ENCODE data around the gene ATP8B1. TPM values are rescaled to one million over a fixed set of nuclear protein-coding genes. Genes with fewer than 3 reads are reported as not detected.
A peak's percentile ranks its signal among the peaks of the same experiment; 100 is the strongest.

ATP8B1 gene
- total and polyA plus RNA-seq, 2 of the 4 experiments (the other 2 are of a cell fraction): 64.3 to 136 TPM

DNA sequence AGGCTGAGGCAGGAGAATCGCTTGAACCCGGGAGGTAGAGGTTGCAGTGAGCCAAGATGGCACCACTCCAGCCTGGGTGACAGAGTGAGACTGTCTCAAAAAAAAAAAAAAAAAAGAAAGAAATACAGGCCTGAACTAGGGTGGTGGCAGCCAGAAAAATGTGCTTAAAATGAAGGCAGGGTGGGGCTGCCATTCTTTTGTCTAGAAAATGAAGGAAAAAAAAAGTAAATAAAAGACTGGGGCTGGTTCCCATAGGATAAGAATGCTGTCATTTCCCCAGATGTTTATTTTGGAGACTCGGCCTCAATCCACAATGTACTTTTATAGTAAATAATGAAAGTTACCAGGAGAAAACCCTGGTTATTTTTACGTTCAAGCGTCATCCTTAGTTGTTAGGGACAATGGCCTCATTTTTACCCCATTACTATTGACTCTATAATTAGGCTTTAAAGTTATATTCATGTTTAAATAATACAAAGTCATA, 58.9 kb downstream of the ATP8B1 start:
- dilution Hi-C loops (cut with HindIII; ENCODE audit: low sequenced_read_pairs, unreplicated experiment): no loop called here
- in situ Hi-C loops (cut with MboI; ENCODE audit: low sequenced_read_pairs): no loop called here
- H3K4ac ChIP-seq (ENCODE audit: low read depth, low read length): peak overlapping the region; percentile 92
- H3K4me3 ChIP-seq (ENCODE audit: insufficient read depth, low read depth, low read length): no peak overlapping the region
- no peak overlapping the region for H4K91ac ChIP-seq (ENCODE audit: insufficient read depth, low read depth, low read length)
- TF ChIP-seq RFX5 (IDR thresholded peaks at IDR 0.05; ENCODE audit: low read depth, low read length) (no peak), POLR2A (IDR thresholded peaks at IDR 0.05; ENCODE audit: low read depth, low read length) (no peak), NFE2L2 (IDR thresholded peaks at IDR 0.05; ENCODE audit: low read depth, low read length) (no peak), RCOR1 (IDR thresholded peaks at IDR 0.05; ENCODE audit: insufficient replicate concordance, low read length) (no peak), BHLHE40 (IDR thresholded peaks at IDR 0.05; ENCODE audit: low read depth, low read length) (no peak), RAD21 (IDR thresholded peaks at IDR 0.05; ENCODE audit: low read length) (no peak), SMC3 (IDR thresholded peaks at IDR 0.05; ENCODE audit: low read depth, low read length) (no peak), CEBPB (IDR thresholded peaks at IDR 0.05; ENCODE audit: low read depth, low read length) (no peak), MAFK (IDR thresholded peaks at IDR 0.05; ENCODE audit: low read depth, low read length) (no peak), MXI1 (IDR thresholded peaks at IDR 0.05; ENCODE audit: borderline replicate concordance, low read depth, low read length) (no peak), CHD1 (IDR thresholded peaks at IDR 0.05; ENCODE audit: low read depth, low read length) (no peak), FOS (IDR thresholded peaks at IDR 0.05; ENCODE audit: low read depth, low read length) (no peak), MAZ (IDR thresholded peaks at IDR 0.05; ENCODE audit: borderline replicate concordance, low read depth, low read length) (no peak)
- TF ChIP-seq, protein P1, sequence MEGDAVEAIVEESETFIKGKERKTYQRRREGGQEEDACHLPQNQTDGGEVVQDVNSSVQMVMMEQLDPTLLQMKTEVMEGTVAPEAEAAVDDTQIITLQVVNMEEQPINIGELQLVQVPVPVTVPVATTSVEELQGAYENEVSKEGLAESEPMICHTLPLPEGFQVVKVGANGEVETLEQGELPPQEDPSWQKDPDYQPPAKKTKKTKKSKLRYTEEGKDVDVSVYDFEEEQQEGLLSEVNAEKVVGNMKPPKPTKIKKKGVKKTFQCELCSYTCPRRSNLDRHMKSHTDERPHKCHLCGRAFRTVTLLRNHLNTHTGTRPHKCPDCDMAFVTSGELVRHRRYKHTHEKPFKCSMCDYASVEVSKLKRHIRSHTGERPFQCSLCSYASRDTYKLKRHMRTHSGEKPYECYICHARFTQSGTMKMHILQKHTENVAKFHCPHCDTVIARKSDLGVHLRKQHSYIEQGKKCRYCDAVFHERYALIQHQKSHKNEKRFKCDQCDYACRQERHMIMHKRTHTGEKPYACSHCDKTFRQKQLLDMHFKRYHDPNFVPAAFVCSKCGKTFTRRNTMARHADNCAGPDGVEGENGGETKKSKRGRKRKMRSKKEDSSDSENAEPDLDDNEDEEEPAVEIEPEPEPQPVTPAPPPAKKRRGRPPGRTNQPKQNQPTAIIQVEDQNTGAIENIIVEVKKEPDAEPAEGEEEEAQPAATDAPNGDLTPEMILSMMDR (conservative IDR thresholded peaks at IDR 0.05; ENCODE audit: low read depth, low read length): no peak
- TF ChIP-seq, protein P2, sequence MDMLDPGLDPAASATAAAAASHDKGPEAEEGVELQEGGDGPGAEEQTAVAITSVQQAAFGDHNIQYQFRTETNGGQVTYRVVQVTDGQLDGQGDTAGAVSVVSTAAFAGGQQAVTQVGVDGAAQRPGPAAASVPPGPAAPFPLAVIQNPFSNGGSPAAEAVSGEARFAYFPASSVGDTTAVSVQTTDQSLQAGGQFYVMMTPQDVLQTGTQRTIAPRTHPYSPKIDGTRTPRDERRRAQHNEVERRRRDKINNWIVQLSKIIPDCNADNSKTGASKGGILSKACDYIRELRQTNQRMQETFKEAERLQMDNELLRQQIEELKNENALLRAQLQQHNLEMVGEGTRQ (IDR thresholded peaks at IDR 0.05; ENCODE audit: low read depth, low read length): no peak
- TF ChIP-seq, protein P3, sequence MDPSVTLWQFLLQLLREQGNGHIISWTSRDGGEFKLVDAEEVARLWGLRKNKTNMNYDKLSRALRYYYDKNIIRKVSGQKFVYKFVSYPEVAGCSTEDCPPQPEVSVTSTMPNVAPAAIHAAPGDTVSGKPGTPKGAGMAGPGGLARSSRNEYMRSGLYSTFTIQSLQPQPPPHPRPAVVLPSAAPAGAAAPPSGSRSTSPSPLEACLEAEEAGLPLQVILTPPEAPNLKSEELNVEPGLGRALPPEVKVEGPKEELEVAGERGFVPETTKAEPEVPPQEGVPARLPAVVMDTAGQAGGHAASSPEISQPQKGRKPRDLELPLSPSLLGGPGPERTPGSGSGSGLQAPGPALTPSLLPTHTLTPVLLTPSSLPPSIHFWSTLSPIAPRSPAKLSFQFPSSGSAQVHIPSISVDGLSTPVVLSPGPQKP (IDR thresholded peaks at IDR 0.05; ENCODE audit: borderline replicate concordance, low read depth, low read length): no peak
- peak overlapping the region; percentile 56; the same call in 1 of the 2 replicates for H3K4me2 ChIP-seq (ENCODE audit: low read depth, low read length)
- no peak overlapping the region for H2AFZ ChIP-seq (replicated peaks; ENCODE audit: low read length, poor library complexity)
- H2BK5ac ChIP-seq (ENCODE audit: low read depth, low read length, poor library complexity, severe bottlenecking): peak overlapping the region; percentile 77
- H2BK20ac ChIP-seq (ENCODE audit: low read depth, low read length): no peak overlapping the region
- peak overlapping the region; percentile 9; the same call in 1 of the 2 replicates for H3K27ac ChIP-seq (ENCODE audit: insufficient read depth, low read length)
- no peak overlapping the region for H3K18ac ChIP-seq (ENCODE audit: low read depth, low read length)
- CTCF ChIA-PET: no interaction called here
- no peak overlapping the region for H2AK5ac ChIP-seq (ENCODE audit: low read depth, low read length)
- peak overlapping the region; percentile 90; the same call in 1 of the 2 replicates for H2BK120ac ChIP-seq (ENCODE audit: low read depth, low read length)
- H3K27me3 ChIP-seq (ENCODE audit: control insufficient read depth, insufficient read depth, low read length): no peaks in the 10 kb centered on the region
- H3K79me1 ChIP-seq (ENCODE audit: low read depth in 1 of 2, low read length in 2 of 2): peaks cover 38 to 79% of the 10 kb centered on the region in 2 experiments
- DNase-seq (peak; percentile 71), ATAC-seq (ENCODE audit: low read depth) (no peak; the same call in 1 of the 2 replicates)
- POLR2A ChIA-PET (ENCODE audit: unreplicated experiment): no interaction called here
- H3K36me3 ChIP-seq (ENCODE audit: control insufficient read depth, insufficient read depth, low read length): peaks cover 3% of the 10 kb centered on the region; the same call in 1 of the 2 replicates
- no peak overlapping the region for H2AK9ac ChIP-seq (replicated peaks; ENCODE audit: low read depth, low read length, poor library complexity)
- H3K9ac ChIP-seq (ENCODE audit: low read depth, low read length): no peak overlapping the region; the same call in 1 of the 2 replicates
- peaks cover 3% of the 10 kb centered on the region; the same call in 1 of the 2 replicates for H3K9me3 ChIP-seq (ENCODE audit: control insufficient read depth, insufficient read depth, low read length)
- H3K14ac ChIP-seq (replicated peaks; ENCODE audit: low read depth, low read length): no peak overlapping the region
- peaks cover 17% of the 10 kb centered on the region for H3K9me1 ChIP-seq (ENCODE audit: insufficient read depth, low read length)
- H4K5ac ChIP-seq (ENCODE audit: low read depth, low read length): no peak overlapping the region
- H3K23ac ChIP-seq (ENCODE audit: low read depth, low read length): 0 out of 2 replicates have a peak overlapping the region, but pooled peaks have one; percentile 4
- H4K20me1 ChIP-seq (ENCODE audit: insufficient read depth, low read length): peaks cover 31% of the 10 kb centered on the region; the same call in 1 of the 2 replicates
- H3K56ac ChIP-seq (ENCODE audit: extremely low read depth, insufficient read depth, low read length): no peak overlapping the region
- intact Hi-C loops (cut with micrococcal nuclease): no loop called here
- H4K8ac ChIP-seq (ENCODE audit: low read depth in 2 of 2, low read length in 2 of 2): peak overlapping the region in 1 of 2 experiments; percentile 68; a peak in 3 of 4 replicates
- H2BK15ac ChIP-seq (ENCODE audit: low read depth, low read length): no peak overlapping the region
- BruUV-seq (replicated peaks): no TSS peak
- WGBS, 2 experiments (ENCODE audit: extremely low coverage in 2 of 2, insufficient read length in 1 of 2): no CpG with 5 or more reads among the region's 5 CpGs
- peaks cover 14% of the 10 kb centered on the region for H3K4me1 ChIP-seq (ENCODE audit: control insufficient read depth, insufficient read depth, low read length)
